Glutamatergic neuron (in vitro differentiated cells): ENCODE results near the gene ANO4. TPM values are rescaled to one million over a fixed set of nuclear protein-coding genes. Genes with fewer than 3 reads are reported as not detected.

Source experiments
- DNase-seq: peaks from one replicate; pipeline ENCODE4 v3.0.0; 2022
- H3K27ac Mint-ChIP-seq: one replicate; pipeline ENCODE4 v1.8.0; 2020; ENCODE audit warnings: mild to moderate bottlenecking, mixed read lengths, inconsistent platforms; ENCODE audit not compliant: unreplicated experiment
- H3K27me3 Mint-ChIP-seq: one replicate; pipeline ENCODE4 v1.8.0; 2020; ENCODE audit warnings: mild to moderate bottlenecking, moderate library complexity, mixed read lengths, inconsistent platforms; ENCODE audit not compliant: unreplicated experiment
- H3K36me3 Mint-ChIP-seq: one replicate; pipeline ENCODE4 v1.8.0; 2020; ENCODE audit warnings: mild to moderate bottlenecking, mixed read lengths, inconsistent platforms; ENCODE audit not compliant: unreplicated experiment
- H3K4me1 Mint-ChIP-seq: one replicate; pipeline ENCODE4 v1.8.0; 2020; ENCODE audit warnings: mild to moderate bottlenecking, low read depth, mixed read lengths, inconsistent platforms; ENCODE audit not compliant: unreplicated experiment
- H3K4me3 Mint-ChIP-seq: one replicate; pipeline ENCODE4 v1.8.0; 2020; ENCODE audit warnings: mild to moderate bottlenecking, mixed read lengths, inconsistent platforms; ENCODE audit not compliant: unreplicated experiment
- H3K9me3 Mint-ChIP-seq: one replicate; pipeline ENCODE4 v1.8.0; 2020; ENCODE audit warnings: mild to moderate bottlenecking, moderate library complexity, mixed read lengths, inconsistent platforms; ENCODE audit not compliant: unreplicated experiment
- CTCF ChIP-seq: fragments of 200-600 bp; sonication (generic); IDR thresholded peaks from one replicate; pipeline ENCODE4 v1.5.0; 2021; ENCODE audit not compliant: partially characterized antibody, unreplicated experiment
- total RNA-seq: library from RNA; stranded (reverse); fragmentation: NEBNext Ultra II Directional; extraction: Animal tissue kit (Norgen Biotek cat#: 25700); gene quantifications from one replicate; pipeline ENCODE4 v1.2.1, GENCODE V29; 2021; ENCODE audit not compliant: unreplicated experiment

Gene ANO4
- total RNA-seq, 1 donor from 2014 or later: 38.0 TPM

- Mint-ChIP-seq H3K36me3 (peaks cover 5% of the 10 kb centered on the region), H3K27ac (no peak overlapping the region), H3K4me1 (no peaks in the 10 kb centered on the region), H3K4me3 (no peak overlapping the region), H3K9me3 (peaks cover 2% of the 10 kb centered on the region), H3K27me3 (peaks cover 2% of the 10 kb centered on the region)
- DNase-seq: no peak
- no peak for TF ChIP-seq CTCF
Observed at GRCh38 chr12:101108130-101108529, 313.6 kb downstream of the ANO4 start.

DNA sequence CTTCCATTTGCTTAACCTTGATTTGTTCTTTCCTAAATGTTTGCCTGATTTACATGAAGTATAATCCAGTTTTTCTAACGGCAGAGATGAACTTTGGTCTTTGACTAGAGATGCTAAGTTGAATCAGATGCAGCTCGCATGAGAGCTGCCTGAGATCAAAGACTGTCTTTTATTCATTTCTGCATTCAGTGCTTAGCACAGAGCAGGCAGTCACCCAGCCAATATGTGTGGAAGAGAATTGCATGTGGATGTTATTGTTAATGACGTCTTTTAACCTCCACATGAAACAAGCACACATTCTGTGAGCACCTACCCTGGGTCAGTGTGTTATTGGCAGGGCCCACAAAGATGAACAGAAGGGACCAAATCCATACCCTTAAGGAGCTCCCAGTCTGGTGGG lies 316.3 kb downstream of the ANO4 start:
- H3K36me3 Mint-ChIP-seq: no peaks in the 10 kb centered on the region
- no peak overlapping the region for H3K4me3 Mint-ChIP-seq
- H3K27ac Mint-ChIP-seq: no peak overlapping the region
- peaks cover 2% of the 10 kb centered on the region for H3K27me3 Mint-ChIP-seq
- DNase-seq: no peak
- H3K4me1 Mint-ChIP-seq: no peaks in the 10 kb centered on the region
- peaks cover 2% of the 10 kb centered on the region for H3K9me3 Mint-ChIP-seq
- TF ChIP-seq CTCF: no peak

GRCh38 chr12:101111441-101111840 lies 316.9 kb downstream of the ANO4 start:
- Mint-ChIP-seq H3K4me1 (no peaks in the 10 kb centered on the region), H3K36me3 (no peaks in the 10 kb centered on the region), H3K9me3 (no peaks in the 10 kb centered on the region), H3K27me3 (no peaks in the 10 kb centered on the region), H3K27ac (no peak overlapping the region), H3K4me3 (no peak overlapping the region)
- DNase-seq: no peak
- TF ChIP-seq CTCF: no peak

DNA sequence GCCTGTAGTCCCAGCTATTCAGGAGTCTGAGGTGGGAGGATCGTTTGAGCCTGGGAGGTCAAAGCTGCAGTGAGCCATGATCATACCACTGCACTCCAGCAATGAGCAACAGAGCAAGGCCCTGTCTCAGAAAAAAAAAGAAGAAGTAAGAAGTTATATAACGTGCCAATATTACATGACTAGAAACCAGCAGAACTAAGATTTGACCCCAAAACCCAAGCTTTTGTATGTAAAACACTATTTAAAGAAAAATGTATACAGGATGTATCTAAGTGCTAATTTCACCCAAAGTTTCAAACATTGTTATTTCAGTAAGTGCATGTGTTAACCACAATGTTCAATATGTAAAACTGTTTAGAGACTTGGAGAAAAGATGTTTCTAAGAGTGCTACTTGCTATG lies 320.8 kb downstream of the ANO4 start:
- Mint-ChIP-seq H3K27ac (no peak overlapping the region), H3K4me1 (no peaks in the 10 kb centered on the region), H3K36me3 (no peaks in the 10 kb centered on the region), H3K4me3 (no peak overlapping the region), H3K9me3 (no peaks in the 10 kb centered on the region), H3K27me3 (no peaks in the 10 kb centered on the region)
- no peak for DNase-seq
- TF ChIP-seq CTCF: no peak

DNA sequence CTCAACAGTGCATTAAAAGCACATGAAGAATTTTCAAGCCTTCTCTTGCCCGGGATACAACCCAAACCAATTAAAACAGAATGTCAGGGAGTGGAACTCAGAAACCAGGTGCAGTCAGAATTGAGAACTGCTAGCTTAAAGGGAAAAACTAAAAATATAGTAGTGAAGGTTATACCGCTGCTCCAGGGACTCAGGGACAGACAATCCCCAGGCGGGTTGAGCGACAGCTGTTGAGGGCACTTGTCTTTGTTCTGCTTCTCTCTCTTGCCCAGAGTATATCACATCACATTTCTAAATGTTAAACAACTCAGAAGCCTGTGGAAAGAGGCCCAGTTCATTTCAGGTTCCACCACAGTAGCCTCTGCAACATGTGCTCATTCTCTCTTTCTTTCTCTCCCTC lies 322.3 kb downstream of the ANO4 start:
- Mint-ChIP-seq H3K36me3 (no peaks in the 10 kb centered on the region), H3K4me1 (no peaks in the 10 kb centered on the region), H3K9me3 (no peaks in the 10 kb centered on the region), H3K27ac (no peak overlapping the region), H3K4me3 (no peak overlapping the region), H3K27me3 (no peaks in the 10 kb centered on the region)
- no peak for DNase-seq
- TF ChIP-seq CTCF: no peak
